Panc1 (cell line): ENCODE results near the gene TMTC3. TPM values are rescaled to one million over a fixed set of nuclear protein-coding genes. Genes with fewer than 3 reads are reported as not detected.

ENCODE experiments used
- ATAC-seq: fragments of 200-7000 bp; cut with Tn5 transposase; 2 replicates; pipeline ENCODE4 v1.9.1; 2020; ENCODE audit warnings: mild to moderate bottlenecking, moderate library complexity
- BruUV-seq: library from RNA; stranded (reverse); fragments of 400-500 nt; replicated peaks from 2 replicates; lab custom pipeline; 2021; lab: Mats Ljungman, UMichigan
- CTCF ChIA-PET: fragments of 300-600 bp; sonication (Branson Sonifier 250); formaldehyde crosslinking; loops from one replicate; lab custom pipeline; 2022; ENCODE audit warnings: antibody characterized with exemption; lab: Charles Lee
- POLR2A ChIA-PET: fragments of 300-600 bp; sonication (Branson Sonifier 250); formaldehyde crosslinking; loops from one replicate; lab custom pipeline; 2022; ENCODE audit warnings: antibody characterized with exemption; lab: Charles Lee
- DNase-seq: peaks from one replicate; pipeline ENCODE4 v3.0.0-alpha.2; 2010; ENCODE audit warnings: low read depth, low spot score
- H3K27ac ChIP-seq: 2 replicates; pipeline ENCODE4 v1.5.1; 2011; ENCODE audit warnings: mild to moderate bottlenecking, low read length, inconsistent platforms
- H3K27me3 ChIP-seq: fragments of 200-500 bp; sonication (Bioruptor generic); 2 replicates; pipeline ENCODE4 v1.6.0; 2014; ENCODE audit warnings: low read length, inconsistent platforms; ENCODE audit not compliant: control insufficient read depth, insufficient read depth
- H3K36me3 ChIP-seq: fragments of 200-500 bp; sonication (Bioruptor generic); 2 replicates; pipeline ENCODE4 v1.5.1; 2014; ENCODE audit warnings: inconsistent platforms, mild to moderate bottlenecking, low read length, moderate library complexity; ENCODE audit not compliant: control insufficient read depth, insufficient read depth
- H3K4me1 ChIP-seq: 2 replicates; pipeline ENCODE4 v1.5.1; 2011; ENCODE audit warnings: inconsistent platforms, mild to moderate bottlenecking, low read length, moderate library complexity; ENCODE audit not compliant: control insufficient read depth, insufficient read depth
- H3K4me3 ChIP-seq, 2 experiments: 2 replicates each; pipeline ENCODE4 v1.5.1; 2011 to 2012; ENCODE audit warnings: low read depth in 2 of 2, low read length in 2 of 2, mild to moderate bottlenecking in 2 of 2, inconsistent platforms in 1 of 2, moderate library complexity in 1 of 2
- H3K9me3 ChIP-seq: fragments of 200-500 bp; sonication (Bioruptor generic); 2 replicates; pipeline ENCODE4 v1.5.1; 2014; ENCODE audit warnings: low read depth, mild to moderate bottlenecking, inconsistent platforms, low read length, moderate library complexity; ENCODE audit not compliant: control insufficient read depth, insufficient read depth
- CTCF ChIP-seq: fragments of 450-650 bp; IDR thresholded peaks from 2 replicates; pipeline ENCODE4 v1.5.1; 2017; ENCODE audit warnings: mild to moderate bottlenecking
- POLR2AphosphoS5 ChIP-seq: IDR thresholded peaks from 2 replicates; pipeline ENCODE4 v1.6.1; 2012; ENCODE audit warnings: mild to moderate bottlenecking, low read depth, low read length, moderate library complexity
- REST ChIP-seq, 2 experiments: IDR thresholded peaks; 2 replicates each; pipeline ENCODE4 v1.6.1; 2011 to 2012; ENCODE audit warnings: low read depth in 2 of 2, control low read depth in 1 of 2, low read length in 1 of 2, mild to moderate bottlenecking in 1 of 2, moderate library complexity in 1 of 2; ENCODE audit not compliant: insufficient read depth in 1 of 2
- SIN3A ChIP-seq: IDR thresholded peaks from 2 replicates; pipeline ENCODE4 v1.6.1; 2012; ENCODE audit warnings: low read depth, mild to moderate bottlenecking, low read length, moderate library complexity, borderline replicate concordance; ENCODE audit not compliant: insufficient read depth
- TCF7L2 ChIP-seq: IDR thresholded peaks from 2 replicates; pipeline ENCODE4 v1.6.1; 2011; ENCODE audit warnings: mild to moderate bottlenecking, low read depth, low read length, inconsistent platforms
- in situ Hi-C: cut with HindIII; loops from 2 replicates; pipeline ENCODE4 v1.10.0; 2016; ENCODE audit warnings: low sequenced_read_pairs, low pct_unique_long_range_greater_than_20kb
- intact Hi-C: fragments of 100-400 bp; cut with micrococcal nuclease; formaldehyde crosslinking; loops from one replicate; pipeline ENCODE4 v1.10.0; 2022; ENCODE audit not compliant: unreplicated experiment
- total RNA-seq: library from RNA; stranded (reverse); gene quantifications from one replicate; pipeline ENCODE4 v1.2.1, GENCODE V29; 2021; ENCODE audit not compliant: unreplicated experiment

Gene TMTC3
- total RNA-seq, 1 experiment from 2014 or later = 21.6 TPM

- H3K4me1 ChIP-seq = peaks cover 7% of the 10 kb centered on the region; the same call in 1 of the 2 replicates
- intact Hi-C loops (no loop called here), in situ Hi-C loops (no loop called here)
- peaks cover 5% of the 10 kb centered on the region for H3K36me3 ChIP-seq
- no peak overlapping the region for H3K4me3 ChIP-seq
- H3K9me3 ChIP-seq = no peaks in the 10 kb centered on the region
- BruUV-seq = TSS peak; percentile 43
- POLR2A ChIA-PET = no interaction called here
- CTCF ChIA-PET = interaction anchor here (0.7 kb wide), 1 partner anchor 494 kb away, joined by 3 read pairs; no protein-coding TSS in a partner anchor
- DNase-seq (no peak), ATAC-seq (no peak)
- TF ChIP-seq TCF7L2 (no peak), CTCF (no peak), SIN3A (no peak), REST (IDR thresholded peaks at IDR 0.05; ENCODE audit: insufficient read depth in 1 of 2, low read depth in 2 of 2, low read length in 1 of 2) (no peak), POLR2AphosphoS5 (no peak)
- H3K27ac ChIP-seq = no peak overlapping the region
- H3K27me3 ChIP-seq = no peaks in the 10 kb centered on the region
These were observed 3.7 kb downstream of the TMTC3 start for GRCh38 chr12:88145567-88146505.

- ATAC-seq (no peak), DNase-seq (no peak)
- in situ Hi-C loops = no loop called here
- no peak for TF ChIP-seq REST (IDR thresholded peaks at IDR 0.05; ENCODE audit: insufficient read depth in 1 of 2, low read depth in 2 of 2, low read length in 1 of 2)
- no peak for TF ChIP-seq POLR2AphosphoS5
- no peak for TF ChIP-seq TCF7L2
- no peak for TF ChIP-seq SIN3A
- no peak for TF ChIP-seq CTCF
- Histone ChIP-seq H3K36me3 (no peaks in the 10 kb centered on the region), H3K27me3 (no peaks in the 10 kb centered on the region), H3K27ac (no peak overlapping the region), H3K4me1 (no peaks in the 10 kb centered on the region), H3K4me3 (no peak overlapping the region), H3K9me3 (no peaks in the 10 kb centered on the region)
- ChIA-PET POLR2A (no interaction called here), CTCF (no interaction called here)
- intact Hi-C loops = loop anchor here (10.0 kb wide), 2 partner anchors 425 to 845 kb away; no protein-coding TSS in a partner anchor
- no TSS peak for BruUV-seq
These were observed 8.0 kb downstream of the TMTC3 start for GRCh38 chr12:88150063-88150462.
